ENCODE measurements around the gene ARG1. TPM values are rescaled to one million over a fixed set of nuclear protein-coding genes. Genes with fewer than 3 reads are reported as not detected.

Gene ARG1
- total and polyA plus RNA-seq, 4 donors = 0.87 to 4.6 TPM; not detected in 2

- ATAC-seq (ENCODE audit: low FRiP score) = no peak
- WGBS, 2 donors = 72% methylated on average over 4 of the region's 4 CpGs
Measured at GRCh38 chr6:131568726-131569125, 4.3 kb upstream of the ARG1 start.

GRCh38 chr6:131574133-131574532, 1.1 kb downstream of the ARG1 start:
- Histone ChIP-seq H3K27me3 (ENCODE audit: control insufficient read depth in 1 of 2, insufficient read depth in 2 of 2, low read length in 1 of 2) (no peaks in the 10 kb centered on the region), H3K4me1 (ENCODE audit: control insufficient read depth in 1 of 2, insufficient read depth in 2 of 2, low read length in 2 of 2) (no peaks in the 10 kb centered on the region), H3K36me3 (ENCODE audit: control insufficient read depth in 1 of 2, insufficient read depth in 2 of 2, low read length in 1 of 2) (peaks cover 2 to 6% of the 10 kb centered on the region in 2 donors), H3K9me3 (ENCODE audit: control insufficient read depth, low read length) (no peaks in the 10 kb centered on the region), H3K4me3 (ENCODE audit: low read length in 2 of 2) (no peak overlapping the region), H3K27ac (ENCODE audit: low read depth in 1 of 2, low read length in 2 of 2) (no peak overlapping the region)
- no peak for DNase-seq
- WGBS, 2 donors = 49 to 68% methylated on average over 2 of the region's 2 CpGs
- no peak for ATAC-seq (ENCODE audit: low FRiP score)
- intact Hi-C loops (cut with DNase I) = no loop called here

More at GRCh38 chr6:131568726-131569125, 4.3 kb upstream of the ARG1 start:
- Histone ChIP-seq H3K4me1 (ENCODE audit: control insufficient read depth in 1 of 2, insufficient read depth in 2 of 2, low read length in 2 of 2) (no peaks in the 10 kb centered on the region), H3K36me3 (ENCODE audit: control insufficient read depth in 1 of 2, insufficient read depth in 2 of 2, low read length in 1 of 2) (peaks cover 0 to 2% of the 10 kb centered on the region in 2 donors), H3K9me3 (ENCODE audit: control insufficient read depth, low read length) (no peaks in the 10 kb centered on the region), H3K27ac (ENCODE audit: low read depth in 1 of 2, low read length in 2 of 2) (no peak overlapping the region), H3K27me3 (ENCODE audit: control insufficient read depth in 1 of 2, insufficient read depth in 2 of 2, low read length in 1 of 2) (no peaks in the 10 kb centered on the region), H3K4me3 (ENCODE audit: low read length in 2 of 2) (no peak overlapping the region)
- DNase-seq = no peak
- intact Hi-C loops (cut with DNase I) = no loop called here

DNA sequence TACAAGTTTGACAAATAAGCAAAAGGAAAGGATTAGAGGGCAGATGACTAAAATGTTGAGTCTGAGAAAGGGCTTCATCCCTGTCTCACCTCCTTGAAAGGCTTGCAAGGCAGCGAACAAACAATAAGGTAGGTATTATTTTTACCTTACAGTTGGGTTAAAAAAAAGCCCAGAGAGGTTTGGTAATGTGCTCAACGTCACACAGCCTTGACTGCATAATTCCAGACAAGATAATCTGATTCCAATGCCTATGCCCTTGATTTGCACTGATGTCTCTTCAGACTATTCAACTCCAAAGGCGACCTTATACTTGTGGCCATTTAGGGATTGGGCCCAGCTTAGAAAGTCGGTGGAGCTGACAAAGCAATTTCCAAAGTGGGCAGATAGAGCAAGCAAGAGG, 1.7 kb downstream of the ARG1 start:
- intact Hi-C loops (cut with DNase I) = no loop called here
- ATAC-seq (ENCODE audit: low FRiP score) (no peak), DNase-seq (no peak)
- H3K4me3 ChIP-seq (ENCODE audit: low read length in 2 of 2) = no peak overlapping the region
- no peaks in the 10 kb centered on the region for H3K27me3 ChIP-seq (ENCODE audit: control insufficient read depth in 1 of 2, insufficient read depth in 2 of 2, low read length in 1 of 2)
- whole genome bisulfite sequencing, 2 donors = 92 to 93% methylated on average over 4 of the region's 4 CpGs
- H3K4me1 ChIP-seq (ENCODE audit: control insufficient read depth in 1 of 2, insufficient read depth in 2 of 2, low read length in 2 of 2) = no peaks in the 10 kb centered on the region
- no peaks in the 10 kb centered on the region for H3K9me3 ChIP-seq (ENCODE audit: control insufficient read depth, low read length)
- H3K27ac ChIP-seq (ENCODE audit: low read depth in 1 of 2, low read length in 2 of 2) = no peak overlapping the region
- peaks cover 2 to 6% of the 10 kb centered on the region in 2 donors for H3K36me3 ChIP-seq (ENCODE audit: control insufficient read depth in 1 of 2, insufficient read depth in 2 of 2, low read length in 1 of 2)

DNA sequence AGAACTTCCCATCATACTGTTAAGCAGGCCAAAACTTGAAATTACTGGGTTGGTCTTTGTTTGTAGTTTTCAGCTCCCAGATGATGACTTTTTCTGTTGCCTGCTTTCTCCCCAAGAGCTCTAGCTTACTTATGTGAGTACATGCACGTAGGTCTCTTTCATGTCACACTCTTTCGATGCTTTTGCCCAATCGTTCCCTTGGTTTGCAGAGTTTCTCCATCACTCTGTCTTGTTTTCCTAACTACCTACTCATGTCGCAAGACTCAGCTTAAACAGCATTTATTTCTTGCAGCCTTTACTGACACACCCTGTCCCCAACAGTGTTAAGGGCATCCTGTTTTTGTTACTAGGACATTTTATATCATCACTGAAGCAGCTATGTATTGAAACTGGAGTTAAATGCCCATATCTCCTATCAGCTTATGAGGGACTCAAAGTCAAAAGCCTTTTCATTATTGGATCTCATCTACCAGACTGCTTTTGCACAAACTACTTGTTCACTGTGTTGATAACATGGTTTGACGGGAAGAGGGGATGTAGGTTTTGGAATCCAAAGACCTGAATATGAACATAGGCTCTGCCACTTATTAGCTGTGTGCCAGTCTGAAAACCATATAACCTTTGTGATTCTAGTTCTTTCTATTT, 2.9 kb downstream of the ARG1 start:
- no peak for DNase-seq
- peaks cover 2 to 7% of the 10 kb centered on the region in 2 donors for H3K36me3 ChIP-seq (ENCODE audit: control insufficient read depth in 1 of 2, insufficient read depth in 2 of 2, low read length in 1 of 2)

GRCh38 chr6:131581523-131581922, 8.5 kb downstream of the ARG1 start:
- Histone ChIP-seq H3K27me3 (ENCODE audit: control insufficient read depth in 1 of 2, insufficient read depth in 2 of 2, low read length in 1 of 2) (no peaks in the 10 kb centered on the region), H3K4me3 (ENCODE audit: low read length in 2 of 2) (no peak overlapping the region), H3K9me3 (ENCODE audit: control insufficient read depth, low read length) (no peaks in the 10 kb centered on the region), H3K27ac (ENCODE audit: low read depth in 1 of 2, low read length in 2 of 2) (no peak overlapping the region), H3K36me3 (ENCODE audit: control insufficient read depth in 1 of 2, insufficient read depth in 2 of 2, low read length in 1 of 2) (peaks cover 5 to 6% of the 10 kb centered on the region in 2 donors), H3K4me1 (ENCODE audit: control insufficient read depth in 1 of 2, insufficient read depth in 2 of 2, low read length in 2 of 2) (no peaks in the 10 kb centered on the region)
- DNase-seq (no peak), ATAC-seq (ENCODE audit: low FRiP score) (no peak)
- intact Hi-C loops (cut with DNase I) = no loop called here

More for the DNA sequence above, 2.9 kb downstream of the ARG1 start:
- no peaks in the 10 kb centered on the region for H3K9me3 ChIP-seq (ENCODE audit: control insufficient read depth, low read length)
- 84 to 95% methylated on average over 5 of the region's 5 CpGs for WGBS, 2 donors
- H3K27ac ChIP-seq (ENCODE audit: low read depth in 1 of 2, low read length in 2 of 2) = no peak overlapping the region
- no peaks in the 10 kb centered on the region for H3K27me3 ChIP-seq (ENCODE audit: control insufficient read depth in 1 of 2, insufficient read depth in 2 of 2, low read length in 1 of 2)
- intact Hi-C loops (cut with DNase I) = no loop called here
- no peak overlapping the region for H3K4me3 ChIP-seq (ENCODE audit: low read length in 2 of 2)
- no peaks in the 10 kb centered on the region for H3K4me1 ChIP-seq (ENCODE audit: control insufficient read depth in 1 of 2, insufficient read depth in 2 of 2, low read length in 2 of 2)
- ATAC-seq (ENCODE audit: low FRiP score) = no peak

GRCh38 chr6:131586543-131586942, 13.5 kb downstream of the ARG1 start:
- no peak for DNase-seq
- Histone ChIP-seq H3K27me3 (ENCODE audit: control insufficient read depth in 1 of 2, insufficient read depth in 2 of 2, low read length in 1 of 2) (no peaks in the 10 kb centered on the region), H3K27ac (ENCODE audit: low read depth in 1 of 2, low read length in 2 of 2) (no peak overlapping the region), H3K9me3 (ENCODE audit: control insufficient read depth, low read length) (no peaks in the 10 kb centered on the region), H3K36me3 (ENCODE audit: control insufficient read depth in 1 of 2, insufficient read depth in 2 of 2, low read length in 1 of 2) (peaks cover 4 to 11% of the 10 kb centered on the region in 2 donors), H3K4me1 (ENCODE audit: control insufficient read depth in 1 of 2, insufficient read depth in 2 of 2, low read length in 2 of 2) (no peaks in the 10 kb centered on the region), H3K4me3 (ENCODE audit: low read length in 2 of 2) (no peak overlapping the region)
- no peak for ATAC-seq (ENCODE audit: low FRiP score)
- WGBS, 2 donors = 90 to 92% methylated on average over 4 of the region's 4 CpGs
- intact Hi-C loops (cut with DNase I) = no loop called here

DNA sequence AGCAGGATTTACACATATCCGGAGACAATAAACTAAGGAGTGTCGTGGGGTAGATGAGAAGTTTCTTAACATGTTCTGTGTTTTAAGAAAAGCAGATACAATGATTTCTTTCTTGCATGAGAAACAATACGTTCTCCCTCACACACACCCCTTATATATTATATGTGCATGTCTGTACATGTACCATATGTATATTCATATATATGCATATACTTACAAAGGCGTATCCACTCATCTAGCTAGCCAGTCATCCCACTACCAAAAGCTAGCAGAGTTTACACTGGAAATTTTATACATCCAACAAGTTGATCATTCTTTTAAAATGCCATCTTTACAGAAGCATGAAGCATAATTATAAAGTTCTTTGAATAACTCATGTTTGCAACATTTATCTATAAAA, 14.9 kb downstream of the ARG1 start:
- DNase-seq = no peak
- no peak overlapping the region for H3K27ac ChIP-seq (ENCODE audit: low read depth in 1 of 2, low read length in 2 of 2)
- peaks cover 5 to 10% of the 10 kb centered on the region in 2 donors for H3K36me3 ChIP-seq (ENCODE audit: control insufficient read depth in 1 of 2, insufficient read depth in 2 of 2, low read length in 1 of 2)
- 92 to 93% methylated on average over 4 of the region's 4 CpGs for WGBS, 2 donors
- no peaks in the 10 kb centered on the region for H3K9me3 ChIP-seq (ENCODE audit: control insufficient read depth, low read length)
- ATAC-seq (ENCODE audit: low FRiP score) = no peak
- intact Hi-C loops (cut with DNase I) = no loop called here
- no peak overlapping the region for H3K4me3 ChIP-seq (ENCODE audit: low read length in 2 of 2)
- H3K27me3 ChIP-seq (ENCODE audit: control insufficient read depth in 1 of 2, insufficient read depth in 2 of 2, low read length in 1 of 2) = no peaks in the 10 kb centered on the region
- H3K4me1 ChIP-seq (ENCODE audit: control insufficient read depth in 1 of 2, insufficient read depth in 2 of 2, low read length in 2 of 2) = no peaks in the 10 kb centered on the region

DNA sequence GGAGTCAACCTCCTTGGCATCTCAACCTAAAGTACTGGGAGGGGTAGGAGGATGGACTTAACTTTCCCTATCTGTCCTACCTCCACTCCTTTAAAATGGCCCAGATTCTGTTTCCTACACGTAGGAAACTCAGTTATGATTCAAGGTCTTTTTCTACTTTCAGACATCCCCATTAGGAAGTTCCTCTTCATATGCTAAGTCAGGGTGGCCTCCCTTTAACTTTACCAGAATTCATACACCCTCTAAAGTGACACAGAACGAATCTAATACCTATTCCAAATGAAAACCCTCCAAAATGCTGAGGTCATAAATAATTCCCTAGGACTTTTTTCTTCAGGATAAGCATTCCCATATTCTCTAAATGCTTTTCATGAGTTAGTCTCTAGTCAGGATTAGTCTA, 15.6 kb downstream of the ARG1 start:
- Histone ChIP-seq H3K9me3 (ENCODE audit: control insufficient read depth, low read length) (no peaks in the 10 kb centered on the region), H3K36me3 (ENCODE audit: control insufficient read depth in 1 of 2, insufficient read depth in 2 of 2, low read length in 1 of 2) (peaks cover 7 to 11% of the 10 kb centered on the region in 2 donors), H3K27me3 (ENCODE audit: control insufficient read depth in 1 of 2, insufficient read depth in 2 of 2, low read length in 1 of 2) (no peaks in the 10 kb centered on the region), H3K4me3 (ENCODE audit: low read length in 2 of 2) (no peak overlapping the region), H3K27ac (ENCODE audit: low read depth in 1 of 2, low read length in 2 of 2) (no peak overlapping the region), H3K4me1 (ENCODE audit: control insufficient read depth in 1 of 2, insufficient read depth in 2 of 2, low read length in 2 of 2) (no peaks in the 10 kb centered on the region)
- DNase-seq = no peak
- intact Hi-C loops (cut with DNase I) = no loop called here
- no peak for ATAC-seq (ENCODE audit: low FRiP score)
- WGBS, 2 donors = 83 to 97% methylated on average over 2 of the region's 2 CpGs

DNA sequence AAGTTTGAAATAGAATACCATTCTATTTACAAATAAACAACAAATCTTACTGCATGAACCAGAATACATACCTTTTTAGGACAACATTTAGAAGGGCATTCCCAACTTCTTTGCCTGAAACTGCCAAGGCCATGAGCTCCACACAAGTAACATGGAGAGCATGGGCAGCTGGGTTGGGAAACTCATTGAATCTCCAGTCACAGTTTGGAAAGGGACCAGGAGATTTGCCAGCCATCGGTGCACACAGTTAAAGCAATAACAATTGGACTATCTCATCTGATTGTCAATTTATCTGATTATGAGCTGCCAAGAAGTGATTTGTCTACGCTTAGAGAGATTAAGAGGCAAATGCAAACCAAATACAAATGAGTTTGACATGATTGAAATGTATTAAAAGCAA, 19.9 kb downstream of the ARG1 start:
- intact Hi-C loops (cut with DNase I) = no loop called here
- no peaks in the 10 kb centered on the region for H3K4me1 ChIP-seq (ENCODE audit: control insufficient read depth in 1 of 2, insufficient read depth in 2 of 2, low read length in 2 of 2)
- ATAC-seq (ENCODE audit: low FRiP score) = no peak
- H3K27ac ChIP-seq (ENCODE audit: low read depth in 1 of 2, low read length in 2 of 2) = no peak overlapping the region
- H3K36me3 ChIP-seq (ENCODE audit: control insufficient read depth in 1 of 2, insufficient read depth in 2 of 2, low read length in 1 of 2) = peaks cover 7 to 13% of the 10 kb centered on the region in 2 donors
- H3K27me3 ChIP-seq (ENCODE audit: control insufficient read depth in 1 of 2, insufficient read depth in 2 of 2, low read length in 1 of 2) = no peaks in the 10 kb centered on the region
- DNase-seq = no peak
- no peak overlapping the region for H3K4me3 ChIP-seq (ENCODE audit: low read length in 2 of 2)
- H3K9me3 ChIP-seq (ENCODE audit: control insufficient read depth, low read length) = no peaks in the 10 kb centered on the region
- WGBS, 2 donors = 75 to 79% methylated on average over 2 of the region's 2 CpGs

Data from aorta (tissue), 5 donors.